ENCODE data around the gene DNAJA3. TPM values are rescaled to one million over a fixed set of nuclear protein-coding genes. Genes with fewer than 3 reads are reported as not detected.

DNAJA3 gene
- total and polyA plus RNA-seq, 9 of the 15 experiments (the other 6 are each of a cell fraction or from before 2014, with no cell fraction given), result 8.1 to 105 (median 79.0) TPM

DNA sequence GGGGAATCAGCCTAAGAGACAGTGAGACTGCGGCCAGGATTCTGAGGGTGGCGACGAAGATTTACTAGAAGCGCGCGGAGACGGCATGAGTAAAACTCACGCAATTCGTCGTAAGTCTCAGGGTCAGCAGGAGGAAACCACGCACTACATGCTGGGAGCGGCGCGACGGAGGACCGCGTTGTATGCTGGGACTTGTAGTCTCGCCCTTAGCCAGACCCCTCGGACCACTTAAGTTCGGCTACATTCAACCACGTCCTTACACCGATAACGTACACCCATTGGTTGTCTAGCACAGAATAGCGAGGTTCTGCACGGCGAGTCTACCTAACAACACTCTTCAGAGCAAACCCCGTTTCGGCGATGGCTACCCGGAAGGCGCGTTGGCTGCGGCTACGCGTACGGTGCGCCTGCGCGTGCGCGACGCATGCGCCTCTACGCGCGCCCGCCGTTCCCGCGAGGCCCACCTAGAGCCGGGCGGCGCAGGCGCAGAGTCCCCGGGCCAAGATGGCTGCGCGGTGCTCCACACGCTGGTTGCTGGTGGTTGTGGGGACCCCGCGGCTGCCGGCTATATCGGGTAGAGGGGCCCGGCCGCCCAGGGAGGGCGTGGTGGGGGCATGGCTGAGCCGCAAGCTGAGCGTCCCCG lies at the start of gene DNAJA3 (continued):
- TF ChIP-seq, protein P1, sequence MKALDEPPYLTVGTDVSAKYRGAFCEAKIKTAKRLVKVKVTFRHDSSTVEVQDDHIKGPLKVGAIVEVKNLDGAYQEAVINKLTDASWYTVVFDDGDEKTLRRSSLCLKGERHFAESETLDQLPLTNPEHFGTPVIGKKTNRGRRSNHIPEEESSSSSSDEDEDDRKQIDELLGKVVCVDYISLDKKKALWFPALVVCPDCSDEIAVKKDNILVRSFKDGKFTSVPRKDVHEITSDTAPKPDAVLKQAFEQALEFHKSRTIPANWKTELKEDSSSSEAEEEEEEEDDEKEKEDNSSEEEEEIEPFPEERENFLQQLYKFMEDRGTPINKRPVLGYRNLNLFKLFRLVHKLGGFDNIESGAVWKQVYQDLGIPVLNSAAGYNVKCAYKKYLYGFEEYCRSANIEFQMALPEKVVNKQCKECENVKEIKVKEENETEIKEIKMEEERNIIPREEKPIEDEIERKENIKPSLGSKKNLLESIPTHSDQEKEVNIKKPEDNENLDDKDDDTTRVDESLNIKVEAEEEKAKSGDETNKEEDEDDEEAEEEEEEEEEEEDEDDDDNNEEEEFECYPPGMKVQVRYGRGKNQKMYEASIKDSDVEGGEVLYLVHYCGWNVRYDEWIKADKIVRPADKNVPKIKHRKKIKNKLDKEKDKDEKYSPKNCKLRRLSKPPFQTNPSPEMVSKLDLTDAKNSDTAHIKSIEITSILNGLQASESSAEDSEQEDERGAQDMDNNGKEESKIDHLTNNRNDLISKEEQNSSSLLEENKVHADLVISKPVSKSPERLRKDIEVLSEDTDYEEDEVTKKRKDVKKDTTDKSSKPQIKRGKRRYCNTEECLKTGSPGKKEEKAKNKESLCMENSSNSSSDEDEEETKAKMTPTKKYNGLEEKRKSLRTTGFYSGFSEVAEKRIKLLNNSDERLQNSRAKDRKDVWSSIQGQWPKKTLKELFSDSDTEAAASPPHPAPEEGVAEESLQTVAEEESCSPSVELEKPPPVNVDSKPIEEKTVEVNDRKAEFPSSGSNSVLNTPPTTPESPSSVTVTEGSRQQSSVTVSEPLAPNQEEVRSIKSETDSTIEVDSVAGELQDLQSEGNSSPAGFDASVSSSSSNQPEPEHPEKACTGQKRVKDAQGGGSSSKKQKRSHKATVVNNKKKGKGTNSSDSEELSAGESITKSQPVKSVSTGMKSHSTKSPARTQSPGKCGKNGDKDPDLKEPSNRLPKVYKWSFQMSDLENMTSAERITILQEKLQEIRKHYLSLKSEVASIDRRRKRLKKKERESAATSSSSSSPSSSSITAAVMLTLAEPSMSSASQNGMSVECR (CRISPR knock-in tag; IDR thresholded peaks at IDR 0.05), result peak; percentile 97
- TF ChIP-seq ZNF316 (IDR thresholded peaks at IDR 0.05) (no peak), ILK (tag; IDR thresholded peaks at IDR 0.05; ENCODE audit: borderline replicate concordance, low read depth) (no peak), ZC3H4 (CRISPR knock-in tag; IDR thresholded peaks at IDR 0.05; ENCODE audit: borderline replicate concordance) (no peak), DDX20 (tag; IDR thresholded peaks at IDR 0.05; ENCODE audit: low read depth) (no peak), ADNP (tag; IDR thresholded peaks at IDR 0.05) (no peak), TSC22D4 (tag; IDR thresholded peaks at IDR 0.05) (no peak), FOXM1 (IDR thresholded peaks at IDR 0.05; ENCODE audit: low read depth) (no peak), FOXM1 (CRISPR knock-in tag; IDR thresholded peaks at IDR 0.05; ENCODE audit: low read depth) (no peak), SP2 (IDR thresholded peaks at IDR 0.05; ENCODE audit: extremely low read depth, low read depth, low read length, poor library complexity, severe bottlenecking) (no peak), ETV5 (CRISPR knock-in tag; IDR thresholded peaks at IDR 0.05; ENCODE audit: low read depth) (no peak; the same call in none of the 2 replicates), POLR2AphosphoS5 (IDR thresholded peaks at IDR 0.05; ENCODE audit: control insufficient read depth, insufficient read depth, low read depth, low read length) (peak; percentile 69)
- TF ChIP-seq, protein P2, sequence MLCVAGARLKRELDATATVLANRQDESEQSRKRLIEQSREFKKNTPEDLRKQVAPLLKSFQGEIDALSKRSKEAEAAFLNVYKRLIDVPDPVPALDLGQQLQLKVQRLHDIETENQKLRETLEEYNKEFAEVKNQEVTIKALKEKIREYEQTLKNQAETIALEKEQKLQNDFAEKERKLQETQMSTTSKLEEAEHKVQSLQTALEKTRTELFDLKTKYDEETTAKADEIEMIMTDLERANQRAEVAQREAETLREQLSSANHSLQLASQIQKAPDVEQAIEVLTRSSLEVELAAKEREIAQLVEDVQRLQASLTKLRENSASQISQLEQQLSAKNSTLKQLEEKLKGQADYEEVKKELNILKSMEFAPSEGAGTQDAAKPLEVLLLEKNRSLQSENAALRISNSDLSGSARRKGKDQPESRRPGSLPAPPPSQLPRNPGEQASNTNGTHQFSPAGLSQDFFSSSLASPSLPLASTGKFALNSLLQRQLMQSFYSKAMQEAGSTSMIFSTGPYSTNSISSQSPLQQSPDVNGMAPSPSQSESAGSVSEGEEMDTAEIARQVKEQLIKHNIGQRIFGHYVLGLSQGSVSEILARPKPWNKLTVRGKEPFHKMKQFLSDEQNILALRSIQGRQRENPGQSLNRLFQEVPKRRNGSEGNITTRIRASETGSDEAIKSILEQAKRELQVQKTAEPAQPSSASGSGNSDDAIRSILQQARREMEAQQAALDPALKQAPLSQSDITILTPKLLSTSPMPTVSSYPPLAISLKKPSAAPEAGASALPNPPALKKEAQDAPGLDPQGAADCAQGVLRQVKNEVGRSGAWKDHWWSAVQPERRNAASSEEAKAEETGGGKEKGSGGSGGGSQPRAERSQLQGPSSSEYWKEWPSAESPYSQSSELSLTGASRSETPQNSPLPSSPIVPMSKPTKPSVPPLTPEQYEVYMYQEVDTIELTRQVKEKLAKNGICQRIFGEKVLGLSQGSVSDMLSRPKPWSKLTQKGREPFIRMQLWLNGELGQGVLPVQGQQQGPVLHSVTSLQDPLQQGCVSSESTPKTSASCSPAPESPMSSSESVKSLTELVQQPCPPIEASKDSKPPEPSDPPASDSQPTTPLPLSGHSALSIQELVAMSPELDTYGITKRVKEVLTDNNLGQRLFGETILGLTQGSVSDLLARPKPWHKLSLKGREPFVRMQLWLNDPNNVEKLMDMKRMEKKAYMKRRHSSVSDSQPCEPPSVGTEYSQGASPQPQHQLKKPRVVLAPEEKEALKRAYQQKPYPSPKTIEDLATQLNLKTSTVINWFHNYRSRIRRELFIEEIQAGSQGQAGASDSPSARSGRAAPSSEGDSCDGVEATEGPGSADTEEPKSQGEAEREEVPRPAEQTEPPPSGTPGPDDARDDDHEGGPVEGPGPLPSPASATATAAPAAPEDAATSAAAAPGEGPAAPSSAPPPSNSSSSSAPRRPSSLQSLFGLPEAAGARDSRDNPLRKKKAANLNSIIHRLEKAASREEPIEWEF (CRISPR knock-in tag; IDR thresholded peaks at IDR 0.05), result no peak
